Right hindlimb (tissue), 1 donor: Measurements from ENCODE around the gene SLC22A7.

ENCODE experiments used
- DNase-seq: peaks from one replicate; pipeline ENCODE4 v3.0.0-alpha.2; 2018

SLC22A7 gene

GRCh38 chr6:43267619-43268354 is 30.3 kb upstream of the SLC22A7 start:
- no peak for DNase-seq

GRCh38 chr6:43268355-43268700 is 29.7 kb upstream of the SLC22A7 start:
- DNase-seq: no peak

- no peak for DNase-seq
Measured at GRCh38 chr6:43268782-43269272, 29.2 kb upstream of the SLC22A7 start.

DNA sequence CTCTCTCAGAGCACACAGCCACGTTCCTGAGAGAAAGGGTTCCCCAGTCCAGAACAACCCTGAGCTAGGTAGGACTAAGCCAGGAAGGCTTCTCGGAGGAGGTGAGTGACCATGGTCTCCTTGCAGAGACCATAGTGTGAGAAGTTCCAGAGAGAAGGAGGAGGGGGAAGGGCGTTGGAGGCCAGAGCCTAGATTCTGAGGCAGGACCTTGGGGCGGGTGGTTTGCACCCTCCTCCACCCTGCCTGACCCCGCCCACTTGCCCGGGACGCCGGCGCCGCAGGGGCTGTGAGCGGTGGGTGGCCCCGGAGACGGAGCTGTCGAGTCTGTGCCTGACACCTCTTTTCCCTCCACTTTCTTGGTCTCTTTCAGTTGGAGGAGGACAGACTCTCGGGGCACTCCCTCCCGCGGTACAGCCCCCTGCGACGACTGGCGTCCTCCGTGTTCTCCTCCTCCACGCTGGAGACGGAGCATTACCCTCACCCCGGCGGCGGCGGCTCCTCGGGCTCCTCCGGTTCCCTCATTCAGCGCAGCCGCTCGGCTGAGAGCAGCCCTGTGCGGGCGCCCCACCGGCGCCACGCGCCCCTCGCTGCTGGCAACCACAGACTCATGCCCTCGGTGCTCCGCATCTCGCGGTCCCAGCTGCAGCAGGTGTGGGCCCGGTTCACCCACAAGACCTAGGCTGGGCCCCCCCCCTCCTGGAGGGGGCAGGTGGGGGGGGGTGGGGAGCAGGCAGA is 28.6 kb upstream of the SLC22A7 start:
- no peak for DNase-seq

- DNase-seq: no peak
Measured at GRCh38 chr6:43271103-43271815, 26.8 kb upstream of the SLC22A7 start.

GRCh38 chr6:43271944-43272343 is 26.1 kb upstream of the SLC22A7 start:
- DNase-seq: no peak

GRCh38 chr6:43273707-43274106 is 24.4 kb upstream of the SLC22A7 start:
- no peak for DNase-seq

DNA sequence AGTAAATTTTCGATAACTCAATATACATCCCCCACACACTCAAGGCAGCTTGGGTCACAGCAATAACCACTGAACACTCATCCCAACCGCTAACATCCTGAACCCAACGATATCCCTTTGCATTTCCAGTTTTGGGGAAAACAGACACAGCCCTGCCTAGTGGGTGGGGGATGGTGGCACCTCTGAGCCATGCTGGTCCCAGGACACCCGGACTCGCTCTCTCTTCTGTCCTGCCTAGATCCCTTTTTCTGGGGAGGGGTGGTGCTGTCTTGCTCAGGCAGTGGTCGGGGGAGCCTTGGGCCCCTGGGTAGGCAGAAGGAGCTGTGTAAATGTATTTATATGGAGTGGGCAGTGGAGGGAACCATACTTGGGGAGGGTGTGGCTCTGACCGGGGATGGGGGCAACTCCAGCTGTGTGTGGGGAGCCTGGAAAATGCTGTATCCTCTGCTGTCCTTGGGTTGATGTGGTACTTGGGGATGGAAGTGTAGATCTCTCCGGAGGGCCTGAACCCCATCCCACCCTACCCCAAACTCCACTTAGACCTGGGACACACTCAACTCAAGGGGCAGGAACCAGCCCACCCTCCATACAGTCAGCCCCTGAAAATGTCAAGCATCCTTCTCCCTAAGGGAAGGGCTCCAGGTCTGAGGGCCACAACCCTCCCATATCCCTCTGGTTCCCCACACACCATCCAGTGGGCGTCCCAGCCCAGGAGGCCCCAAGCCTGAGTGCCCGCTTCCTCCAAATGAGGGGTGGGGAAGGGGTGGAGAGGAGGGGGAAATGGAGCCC is 23.7 kb upstream of the SLC22A7 start:
- DNase-seq: no peak

DNA sequence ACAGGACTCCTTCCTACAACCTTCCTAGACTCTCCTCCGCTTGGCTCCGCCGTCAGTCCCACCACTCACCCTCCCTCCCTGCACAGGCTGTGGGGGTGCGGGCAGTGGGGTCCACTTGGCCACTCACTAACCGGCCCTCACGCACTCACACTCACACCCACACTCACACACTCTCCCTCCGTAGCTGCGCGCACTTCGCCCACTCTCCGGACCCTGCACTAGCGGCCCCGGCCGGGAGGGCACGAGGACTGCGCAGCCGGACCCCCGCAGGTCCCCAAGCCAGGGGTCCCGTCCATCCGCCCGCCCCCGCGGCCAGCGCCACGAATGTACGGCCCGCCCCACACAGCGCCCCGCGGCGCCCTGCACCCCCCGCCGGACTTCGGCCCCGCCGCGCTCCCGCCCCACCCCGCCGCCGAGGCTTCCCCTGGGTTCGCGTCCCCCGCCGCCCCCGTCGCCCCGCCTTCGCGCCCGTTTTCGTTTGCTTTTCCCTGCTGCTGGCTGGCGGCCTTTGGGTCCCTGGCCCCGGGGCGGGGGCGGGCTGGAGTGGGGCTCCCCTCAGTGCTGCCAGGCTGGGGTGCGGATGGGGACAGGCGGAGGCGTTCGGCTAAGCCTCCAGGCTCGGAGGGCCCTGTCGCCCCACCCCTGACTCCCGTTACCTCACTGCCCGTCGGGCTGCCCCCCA is 23.0 kb upstream of the SLC22A7 start:
- no peak for DNase-seq

GRCh38 chr6:43275801-43276576 is 22.1 kb upstream of the SLC22A7 start:
- DNase-seq: no peak

- no peak for DNase-seq
Measured at GRCh38 chr6:43276577-43277305, 21.3 kb upstream of the SLC22A7 start.

DNA sequence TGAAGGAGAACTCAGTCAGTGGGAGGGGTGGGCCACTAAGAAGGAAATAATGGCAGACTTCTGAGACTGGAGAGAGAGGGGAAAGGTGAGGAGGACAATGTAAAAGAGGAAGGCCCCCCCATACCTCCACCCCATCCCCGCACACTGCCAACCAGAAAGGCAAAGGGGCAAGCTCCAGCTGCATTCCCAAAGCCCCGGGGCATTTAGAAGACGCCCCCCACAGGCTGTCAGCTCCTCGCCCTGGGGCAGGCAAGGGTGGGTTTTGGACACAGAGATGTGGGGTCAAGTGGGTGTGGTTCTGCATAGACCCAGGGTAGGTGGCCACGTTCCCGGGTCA is 20.8 kb upstream of the SLC22A7 start:
- no peak for DNase-seq

- DNase-seq: no peak
Measured at GRCh38 chr6:43277643-43278523, 20.2 kb upstream of the SLC22A7 start.

DNA sequence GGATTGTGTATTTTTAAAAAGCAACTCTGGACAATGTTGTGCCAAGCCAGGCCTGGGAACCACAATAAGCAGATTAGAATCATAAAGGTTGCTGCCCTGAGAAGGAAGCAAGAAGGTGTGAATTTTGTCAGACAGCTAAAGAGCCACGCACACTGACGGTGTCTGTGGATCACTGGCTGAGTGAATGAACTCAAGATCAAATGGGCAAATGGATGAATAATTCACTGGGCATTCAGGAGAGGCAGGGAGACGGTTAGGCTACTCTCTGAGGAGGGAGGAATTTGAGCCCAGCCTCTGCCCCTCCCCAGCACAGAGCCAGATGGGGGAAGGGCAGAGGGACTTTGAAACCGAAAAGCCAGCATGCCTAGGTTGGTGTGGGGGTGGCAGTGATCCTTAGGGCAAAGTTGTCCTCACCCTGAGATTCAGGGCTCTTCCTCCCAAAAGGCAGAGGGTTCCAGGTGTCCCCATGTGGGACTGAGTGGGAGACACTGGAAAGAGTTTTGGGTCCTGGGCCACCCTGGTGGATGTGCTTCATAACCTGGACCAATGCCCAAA is 19.5 kb upstream of the SLC22A7 start:
- no peak for DNase-seq

- no peak for DNase-seq
Measured at GRCh38 chr6:43280234-43280633, 17.8 kb upstream of the SLC22A7 start.

DNA sequence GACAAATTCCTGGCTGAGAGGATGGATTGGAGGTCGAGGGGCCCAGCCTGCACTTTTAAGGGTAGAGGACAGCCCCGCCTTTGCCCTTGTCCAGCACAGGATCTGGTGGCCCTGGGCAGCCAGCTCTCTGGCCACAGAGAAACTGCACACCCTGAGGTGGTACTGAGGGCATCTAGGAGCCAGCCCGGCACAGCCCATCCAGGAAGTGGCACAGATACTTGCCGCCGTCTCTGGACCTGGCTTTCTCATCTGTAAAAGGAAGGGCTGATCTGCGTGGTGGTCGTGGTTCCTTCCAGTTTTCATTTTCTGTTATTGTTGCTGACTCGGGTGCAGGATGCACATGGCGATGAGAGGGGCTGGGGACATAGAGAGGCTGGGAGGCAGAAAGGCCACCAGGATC is 16.0 kb upstream of the SLC22A7 start:
- DNase-seq: no peak

DNA sequence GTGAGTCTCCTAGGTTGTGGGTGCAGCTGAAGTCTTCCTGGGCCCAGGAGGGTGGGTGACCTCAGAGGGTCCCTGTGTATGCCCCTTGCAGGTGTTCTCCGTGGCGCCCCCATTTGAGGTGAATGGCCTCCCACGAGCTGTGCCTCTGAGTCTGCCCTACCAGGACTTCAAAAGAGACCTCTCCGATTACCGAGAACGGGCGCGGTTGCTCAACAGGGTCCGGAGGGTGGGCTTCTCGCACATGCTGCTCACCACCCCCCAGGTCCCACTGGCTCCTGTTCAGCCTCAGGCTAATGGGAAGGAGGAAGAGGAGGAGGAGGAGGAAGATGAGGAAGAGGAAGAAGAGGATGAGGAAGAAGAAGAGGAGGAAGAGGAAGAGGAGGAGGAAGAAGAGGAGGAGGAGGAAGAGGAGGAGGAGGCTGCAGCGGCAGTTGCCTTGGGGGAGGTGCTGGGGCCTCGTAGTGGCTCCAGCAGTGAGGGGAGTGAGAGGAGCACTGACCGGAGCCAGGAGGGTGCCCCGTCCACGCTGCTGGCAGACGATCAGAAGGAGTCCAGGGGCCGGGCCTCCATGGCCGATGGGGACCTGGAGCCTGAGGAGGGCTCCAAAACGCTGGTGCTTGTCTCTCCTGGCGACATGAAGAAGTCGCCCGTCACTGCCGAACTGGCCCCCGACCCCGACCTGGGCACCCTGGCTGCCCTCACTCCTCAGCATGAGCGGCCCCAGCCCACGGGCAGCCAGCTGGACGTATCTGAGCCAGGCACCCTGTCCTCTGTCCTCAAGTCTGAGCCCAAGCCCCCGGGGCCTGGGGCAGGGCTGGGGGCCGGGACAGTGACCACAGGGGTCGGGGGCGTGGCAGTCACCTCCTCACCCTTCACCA is 15.2 kb upstream of the SLC22A7 start:
- no peak for DNase-seq

DNA sequence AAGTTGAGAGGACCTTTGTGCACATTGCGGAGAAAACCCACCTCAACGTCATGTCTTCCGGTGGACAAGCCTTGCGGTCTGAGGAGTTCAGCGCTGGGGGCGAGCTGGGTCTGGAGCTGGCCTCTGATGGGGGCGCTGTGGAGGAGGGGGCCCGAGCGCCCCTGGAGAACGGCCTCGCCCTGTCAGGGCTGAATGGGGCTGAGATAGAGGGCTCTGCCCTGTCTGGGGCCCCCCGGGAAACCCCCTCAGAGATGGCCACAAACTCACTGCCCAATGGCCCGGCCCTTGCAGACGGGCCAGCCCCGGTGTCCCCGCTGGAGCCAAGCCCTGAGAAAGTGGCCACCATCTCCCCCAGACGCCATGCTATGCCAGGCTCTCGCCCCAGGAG is 14.6 kb upstream of the SLC22A7 start:
- DNase-seq: no peak

DNA sequence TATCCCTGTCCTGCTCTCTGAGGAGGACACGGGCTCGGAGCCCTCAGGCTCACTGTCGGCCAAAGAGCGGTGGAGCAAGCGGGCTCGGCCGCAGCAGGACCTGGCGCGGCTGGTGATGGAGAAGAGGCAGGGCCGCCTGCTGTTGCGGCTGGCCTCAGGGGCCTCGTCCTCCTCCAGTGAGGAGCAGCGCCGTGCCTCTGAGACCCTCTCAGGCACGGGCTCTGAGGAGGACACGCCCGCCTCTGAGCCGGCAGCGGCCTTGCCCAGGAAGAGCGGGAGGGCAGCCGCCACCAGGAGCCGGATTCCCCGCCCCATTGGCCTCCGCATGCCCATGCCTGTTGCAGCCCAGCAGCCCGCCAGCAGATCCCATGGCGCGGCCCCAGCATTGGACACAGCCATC is 14.2 kb upstream of the SLC22A7 start:
- DNase-seq: no peak
